Activated naive CD4-positive, alpha-beta T cell treated with Interleukin-2 at 50 U/mL for 16 hours (primary cell): ENCODE data around the gene NCL.

Experiments
- DNase-seq: peaks from one replicate; pipeline ENCODE4 v3.0.0-alpha.2; 2020

Gene NCL

GRCh38 chr2:231463698-231464575, at the start of gene NCL:
Gene NCL (minus strand): TSS chr2:231464484. CDS start chr2:231464353, 131 bp downstream.
- DNase-seq: peak; percentile 90

- DNase-seq: no peak
Measured at GRCh38 chr2:231513746-231514224, 49.5 kb upstream of the NCL start.

GRCh38 chr2:231512222-231512621, 47.9 kb upstream of the NCL start:
- no peak for DNase-seq

- DNase-seq: no peak
Measured at GRCh38 chr2:231503766-231504165, 39.5 kb upstream of the NCL start.

- DNase-seq: no peak
Measured at GRCh38 chr2:231502596-231502995, 38.3 kb upstream of the NCL start.

GRCh38 chr2:231497651-231498050, 33.4 kb upstream of the NCL start:
- DNase-seq: no peak

- DNase-seq: no peak
Measured at GRCh38 chr2:231494669-231495068, 30.4 kb upstream of the NCL start.

GRCh38 chr2:231490801-231491200, 26.5 kb upstream of the NCL start:
- DNase-seq: no peak

GRCh38 chr2:231489990-231490389, 25.7 kb upstream of the NCL start:
- peak; percentile 12 for DNase-seq

GRCh38 chr2:231488331-231488730, 24.0 kb upstream of the NCL start:
- no peak for DNase-seq

- no peak for DNase-seq
Measured at GRCh38 chr2:231486851-231487596, 22.7 kb upstream of the NCL start.

- peak; percentile 42 for DNase-seq
Measured at GRCh38 chr2:231483398-231484329, 19.4 kb upstream of the NCL start.

- peak; percentile 80 for DNase-seq
Measured at GRCh38 chr2:231482806-231483391, 18.6 kb upstream of the NCL start.

GRCh38 chr2:231480781-231481180, 16.5 kb upstream of the NCL start:
- no peak for DNase-seq

- no peak for DNase-seq
Measured at GRCh38 chr2:231479455-231479854, 15.2 kb upstream of the NCL start.

- no peak for DNase-seq
Measured at GRCh38 chr2:231476920-231477319, 12.6 kb upstream of the NCL start.

- DNase-seq: no peak
Measured at GRCh38 chr2:231475965-231476364, 11.7 kb upstream of the NCL start.

- DNase-seq: no peak
Measured at GRCh38 chr2:231472816-231473215, 8.5 kb upstream of the NCL start.

- no peak for DNase-seq
Measured at GRCh38 chr2:231470246-231470900, 6.1 kb upstream of the NCL start.

- no peak for DNase-seq
Measured at GRCh38 chr2:231469583-231469950, 5.3 kb upstream of the NCL start.

- DNase-seq: no peak
Measured at GRCh38 chr2:231467613-231468530, 3.6 kb upstream of the NCL start.
